RWPE1 (cell line): Measurements from ENCODE around the gene PZP.

Experiments
- CTCF ChIA-PET: fragments of 350-600 bp; sonication (Branson Sonifier 250); formaldehyde crosslinking; extraction: SDS; loops from one replicate; lab custom pipeline; 2021; lab: Yijun Ruan, JAX
- POLR2A ChIA-PET: fragments of 400-600 bp; formaldehyde crosslinking; extraction: SDS; loops from one replicate; lab custom pipeline; 2020; ENCODE audit warnings: antibody characterized with exemption; ENCODE audit not compliant: low non-redundant PET; lab: Yijun Ruan, JAX
- DNase-seq: peaks from one replicate; pipeline ENCODE4 v3.0.0; 2012; ENCODE audit warnings: low spot score
- H3K27ac ChIP-seq: fragments of 450-650 bp; 2 replicates; pipeline ENCODE4 v1.5.1; 2017
- CTCF ChIP-seq: fragments of 450-650 bp; conservative IDR thresholded peaks from 2 replicates; pipeline ENCODE4 v1.5.1; 2017; ENCODE audit warnings: low read depth, mild to moderate bottlenecking

PZP gene

DNA sequence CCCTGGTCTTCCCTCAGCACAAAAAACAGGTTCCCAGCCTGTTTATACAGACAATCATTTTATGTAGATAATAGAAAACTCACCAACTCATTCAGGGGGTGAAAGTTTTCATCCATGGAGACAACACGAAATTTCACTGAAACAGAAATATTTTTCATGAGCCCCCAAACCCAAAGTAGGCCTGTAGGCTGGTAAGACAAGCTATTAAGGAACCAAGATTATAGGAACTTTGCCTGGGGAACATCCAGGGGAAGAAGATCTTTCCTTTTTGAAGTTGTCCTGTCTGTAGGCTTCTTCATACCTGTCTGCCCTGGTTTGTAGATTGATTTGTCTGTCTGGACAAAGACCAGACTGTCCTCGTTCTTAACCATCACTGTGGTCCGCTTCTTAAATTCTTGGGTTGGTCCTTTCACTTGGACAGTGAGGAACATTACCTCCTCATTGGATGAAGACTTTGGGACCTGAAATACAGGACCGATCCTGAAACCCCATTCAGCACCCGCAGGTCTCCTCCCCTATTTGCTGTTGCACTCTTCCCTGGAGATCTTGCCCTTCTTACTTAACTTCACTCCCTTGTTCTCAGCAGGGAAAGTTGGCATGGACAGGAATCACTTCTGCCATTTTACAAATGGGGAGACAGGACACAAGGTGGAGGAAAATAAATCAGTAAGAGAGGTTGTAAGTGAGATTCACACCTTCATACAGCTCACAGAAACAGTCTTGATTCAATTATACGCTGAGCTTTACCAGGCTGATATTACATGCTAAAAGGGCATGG lies 95.9 kb downstream of the PZP start:
- H3K27ac ChIP-seq, result no peak overlapping the region
- ChIA-PET POLR2A (no interaction called here), CTCF (interaction anchor here (0.6 kb wide), 1 partner anchor 889 kb away, joined by 3 read pairs; no protein-coding TSS in a partner anchor)
- TF ChIP-seq CTCF, result no peak
- DNase-seq, result no peak

- no peak for DNase-seq
- TF ChIP-seq CTCF, result no peak
- CTCF ChIA-PET, result interaction anchor here (0.6 kb wide), 1 partner anchor 889 kb away, joined by 3 read pairs; no protein-coding TSS in a partner anchor
- POLR2A ChIA-PET, result no interaction called here
- H3K27ac ChIP-seq, result no peak overlapping the region
These were observed 96.7 kb downstream of the PZP start for GRCh38 chr12:9111525-9111924.

DNA sequence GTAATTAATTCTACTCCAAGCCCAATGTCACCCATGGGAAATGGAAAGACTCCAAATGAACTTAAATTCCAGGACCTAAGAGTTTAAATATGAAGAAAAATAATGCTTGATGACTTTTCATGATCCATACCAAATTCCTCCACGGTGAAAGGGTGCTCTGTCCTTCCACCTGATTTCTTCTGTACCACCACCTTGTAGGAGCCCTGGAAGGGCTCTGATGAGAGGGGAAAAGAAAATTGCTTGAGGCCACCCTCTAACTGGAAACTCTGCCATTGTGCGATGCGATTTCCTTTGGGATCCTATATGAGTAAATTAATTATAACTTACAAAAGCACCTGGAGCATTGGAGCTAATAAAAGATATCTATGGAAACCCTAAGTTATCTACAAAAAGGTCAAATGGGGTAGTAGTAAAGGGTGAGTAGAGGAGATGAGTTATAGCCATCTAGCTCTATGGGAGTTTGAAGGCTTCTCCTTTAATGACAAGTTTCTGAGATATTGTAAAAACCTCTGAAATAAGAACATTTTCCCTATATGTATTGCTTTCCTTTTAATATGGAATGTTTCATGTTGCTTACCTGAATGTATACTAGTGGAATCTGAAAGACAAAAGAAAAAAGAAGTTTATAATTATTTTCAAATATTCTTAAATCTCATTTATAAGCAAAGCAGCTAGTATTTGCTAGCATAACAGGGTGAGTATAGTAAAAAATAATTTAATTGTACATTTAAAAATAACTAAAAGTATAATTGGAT lies 98.3 kb downstream of the PZP start:
- ChIA-PET POLR2A (no interaction called here), CTCF (no interaction called here)
- no peak for TF ChIP-seq CTCF
- no peak overlapping the region for H3K27ac ChIP-seq
- DNase-seq, result no peak

DNA sequence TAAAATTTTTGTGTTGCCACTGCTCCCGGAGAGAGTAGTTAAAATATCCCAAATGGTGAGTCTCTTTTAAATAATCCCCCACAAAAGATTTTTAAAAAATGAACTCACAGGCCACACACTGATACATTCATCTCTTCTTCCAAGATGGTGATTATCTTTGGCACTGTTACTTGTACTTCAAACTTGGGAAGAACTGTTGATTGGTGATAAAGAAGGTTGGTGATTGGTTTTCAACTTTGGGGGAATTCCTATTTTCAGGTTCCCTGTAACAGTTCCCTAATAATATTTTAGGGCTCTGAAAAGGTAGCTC lies 99.0 kb downstream of the PZP start:
- ChIA-PET POLR2A (no interaction called here), CTCF (no interaction called here)
- no peak for DNase-seq
- no peak for TF ChIP-seq CTCF
- H3K27ac ChIP-seq, result no peak overlapping the region

DNA sequence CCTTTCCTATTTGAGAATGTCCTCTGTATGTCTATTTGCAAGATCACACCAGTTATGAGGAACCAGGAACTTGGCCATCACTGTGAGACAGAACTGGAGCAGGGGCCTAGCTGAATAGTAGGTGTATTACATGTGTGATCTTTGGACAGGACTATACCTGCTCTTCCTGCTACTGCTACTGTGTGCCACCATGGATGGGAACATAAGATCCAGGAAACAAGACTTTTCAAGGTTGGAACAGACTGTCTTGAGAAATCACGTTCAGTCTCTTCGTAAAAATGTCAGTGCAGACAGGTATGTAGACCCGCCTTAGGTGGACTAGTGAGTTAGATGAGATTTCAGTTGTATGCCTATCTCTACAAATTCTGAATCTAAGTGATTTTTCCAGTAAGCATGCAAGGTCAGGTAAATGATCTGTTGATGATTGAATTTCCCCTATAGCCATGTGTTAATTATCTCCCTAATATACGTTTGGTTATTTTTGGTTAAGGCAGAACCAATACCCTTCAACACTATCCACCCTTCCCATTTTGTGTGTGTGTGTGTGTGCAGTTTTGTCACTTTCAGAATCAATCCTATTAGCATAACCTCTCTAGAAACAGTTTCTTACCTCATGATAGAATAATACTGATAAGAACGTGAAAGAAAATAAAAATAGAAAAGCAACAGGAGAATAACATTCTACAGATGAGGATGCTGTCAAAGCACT lies 99.5 kb downstream of the PZP start:
- ChIA-PET POLR2A (no interaction called here), CTCF (interaction anchor here (0.6 kb wide), 1 partner anchor 571 kb away, joined by 5 read pairs; no protein-coding TSS in a partner anchor)
- no peak for TF ChIP-seq CTCF
- no peak for DNase-seq
- no peak overlapping the region for H3K27ac ChIP-seq

GRCh38 chr12:9107542-9107873 lies 100.7 kb downstream of the PZP start:
- no peak for DNase-seq
- H3K27ac ChIP-seq, result no peak overlapping the region
- CTCF ChIA-PET, result interaction anchor here (0.6 kb wide), 1 partner anchor 37 kb away, joined by 3 read pairs; no protein-coding TSS in a partner anchor
- no peak for TF ChIP-seq CTCF
- POLR2A ChIA-PET, result no interaction called here
